HCT116 (cell line): ENCODE data around the gene TMEM63A.

Source experiments
- POLR2AphosphoS5 ChIP-seq: IDR thresholded peaks from 2 replicates; pipeline ENCODE4 v1.6.1; 2011; ENCODE audit warnings: mild to moderate bottlenecking, low read depth, low read length, moderate library complexity
- SRF ChIP-seq: IDR thresholded peaks from 2 replicates; pipeline ENCODE4 v1.6.1; 2012; ENCODE audit warnings: low read depth
- ZFX ChIP-seq: fragments of 450-650 bp; IDR thresholded peaks from 2 replicates; pipeline ENCODE4 v1.6.1; 2017
- TF ChIP-seq, protein P1 (sequence below), 3 experiments: fragments of 200-600 bp in 1 of 3; sonication (generic) in 1 of 3; IDR thresholded peaks in 2 of 3; conservative IDR thresholded peaks in 1 of 3; 2 replicates each; pipeline ENCODE4 v1.5.1; 2012 to 2017; ENCODE audit warnings: low read depth in 2 of 3, low read length in 2 of 3, antibody characterized with exemption in 1 of 3, borderline replicate concordance in 1 of 3, control low read depth in 1 of 3, mild to moderate bottlenecking in 1 of 3, mixed read lengths in 1 of 3, mixed run types in 1 of 3, moderate library complexity in 1 of 3; ENCODE audit not compliant: insufficient read depth in 1 of 3

DNA sequence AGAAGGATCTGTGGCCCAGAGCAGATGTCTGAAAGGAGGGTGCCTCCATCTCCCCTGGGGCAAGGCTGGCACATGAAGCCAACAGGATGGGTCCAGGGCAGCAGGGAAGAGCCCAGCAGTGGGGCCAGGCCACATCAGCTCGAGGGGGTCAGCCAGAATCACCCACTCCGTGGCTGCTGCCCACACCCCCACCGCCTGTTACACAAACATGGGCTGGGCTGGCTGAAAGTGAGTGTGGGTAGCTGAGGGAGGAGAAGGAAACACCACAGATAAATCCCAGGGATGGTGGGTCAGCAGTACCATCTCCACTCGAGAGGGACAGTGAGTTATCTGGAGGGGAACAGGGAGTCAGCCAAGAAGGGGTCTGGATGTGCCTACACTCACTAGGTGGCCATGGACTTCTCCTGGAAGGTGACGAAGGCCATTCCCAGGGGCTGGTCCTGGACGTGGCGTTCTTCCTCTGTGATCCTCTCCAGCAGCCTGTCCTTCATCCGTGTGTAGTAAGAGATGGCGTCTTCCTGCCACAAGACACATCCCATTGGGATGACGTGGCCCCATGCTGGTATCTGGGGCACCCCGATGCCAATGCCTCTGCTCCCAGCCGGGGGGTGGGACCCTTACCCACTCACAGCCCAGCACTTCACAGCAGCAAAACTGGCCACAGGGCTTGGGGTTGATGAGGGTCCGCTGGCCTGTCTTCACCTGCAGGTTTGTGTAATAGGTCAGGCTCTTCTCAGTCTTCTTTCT is 20.2 kb downstream of the TMEM63A start:
- TF ChIP-seq, protein P1, sequence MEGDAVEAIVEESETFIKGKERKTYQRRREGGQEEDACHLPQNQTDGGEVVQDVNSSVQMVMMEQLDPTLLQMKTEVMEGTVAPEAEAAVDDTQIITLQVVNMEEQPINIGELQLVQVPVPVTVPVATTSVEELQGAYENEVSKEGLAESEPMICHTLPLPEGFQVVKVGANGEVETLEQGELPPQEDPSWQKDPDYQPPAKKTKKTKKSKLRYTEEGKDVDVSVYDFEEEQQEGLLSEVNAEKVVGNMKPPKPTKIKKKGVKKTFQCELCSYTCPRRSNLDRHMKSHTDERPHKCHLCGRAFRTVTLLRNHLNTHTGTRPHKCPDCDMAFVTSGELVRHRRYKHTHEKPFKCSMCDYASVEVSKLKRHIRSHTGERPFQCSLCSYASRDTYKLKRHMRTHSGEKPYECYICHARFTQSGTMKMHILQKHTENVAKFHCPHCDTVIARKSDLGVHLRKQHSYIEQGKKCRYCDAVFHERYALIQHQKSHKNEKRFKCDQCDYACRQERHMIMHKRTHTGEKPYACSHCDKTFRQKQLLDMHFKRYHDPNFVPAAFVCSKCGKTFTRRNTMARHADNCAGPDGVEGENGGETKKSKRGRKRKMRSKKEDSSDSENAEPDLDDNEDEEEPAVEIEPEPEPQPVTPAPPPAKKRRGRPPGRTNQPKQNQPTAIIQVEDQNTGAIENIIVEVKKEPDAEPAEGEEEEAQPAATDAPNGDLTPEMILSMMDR (IDR thresholded peaks at IDR 0.05 in 2 of 3, conservative IDR thresholded peaks at IDR 0.05 in 1 of 3; ENCODE audit: borderline replicate concordance in 1 of 3, insufficient read depth in 1 of 3, low read depth in 2 of 3, low read length in 2 of 3) = no peak
- TF ChIP-seq SRF (no peak), POLR2AphosphoS5 (no peak), ZFX (no peak)
